Measurements from ENCODE around the gene MICALL2.

Gene MICALL2

DNA sequence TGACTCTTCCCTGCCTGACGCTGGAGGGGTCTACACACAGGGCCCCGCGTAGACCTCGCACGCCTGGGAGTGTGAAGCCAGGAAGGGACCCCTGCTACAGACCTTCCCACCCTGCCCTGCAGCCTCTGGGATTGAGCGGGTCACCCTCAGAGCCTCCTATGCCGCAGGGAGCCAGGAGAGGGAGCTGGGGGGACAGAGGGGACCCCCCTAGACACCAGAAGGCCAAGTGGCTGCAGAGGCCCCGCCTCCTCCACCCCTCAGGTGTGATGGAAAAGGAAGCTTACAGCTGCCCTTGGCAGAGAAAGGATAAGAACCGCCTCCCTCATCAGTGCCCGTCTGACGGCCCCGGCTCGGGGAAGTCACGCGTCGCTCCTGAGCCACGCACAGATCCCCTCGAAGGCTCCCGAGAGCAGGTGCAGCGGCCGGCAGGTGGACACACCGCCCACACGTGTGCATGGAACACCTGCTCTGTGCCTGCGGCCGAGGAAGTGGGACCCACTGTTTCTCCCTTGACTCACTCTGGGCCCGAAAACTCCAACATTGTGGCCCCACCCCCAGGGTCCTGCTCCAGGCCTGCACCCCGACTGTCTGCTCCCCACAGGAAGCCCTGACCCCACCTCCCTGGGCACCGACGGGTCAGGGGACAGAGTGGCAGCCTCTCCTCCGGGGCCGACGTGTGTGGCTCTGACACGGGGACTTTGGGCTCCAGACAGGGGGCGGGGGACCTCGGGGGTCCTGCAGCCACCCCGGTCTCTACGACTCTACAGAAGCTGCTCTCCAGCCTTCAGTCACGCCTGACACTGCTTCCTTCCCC lies 73.3 kb downstream of the MICALL2 start:
- Histone ChIP-seq H3K4me1 (ENCODE audit: control insufficient read depth in 1 of 2, insufficient read depth in 1 of 2, low read depth in 1 of 2, low read length in 1 of 2) (no peaks in the 10 kb centered on the region), H3K27me3 (peaks cover 62% of the 10 kb centered on the region), H3K27ac (no peak overlapping the region), H3K36me3 (no peaks in the 10 kb centered on the region), H3K9me3 (no peaks in the 10 kb centered on the region), H3K4me3 (ENCODE audit: low read depth in 1 of 2, low read length in 1 of 2) (no peak overlapping the region)
- no peak for TF ChIP-seq CTCF (IDR thresholded peaks at IDR 0.05)

DNA sequence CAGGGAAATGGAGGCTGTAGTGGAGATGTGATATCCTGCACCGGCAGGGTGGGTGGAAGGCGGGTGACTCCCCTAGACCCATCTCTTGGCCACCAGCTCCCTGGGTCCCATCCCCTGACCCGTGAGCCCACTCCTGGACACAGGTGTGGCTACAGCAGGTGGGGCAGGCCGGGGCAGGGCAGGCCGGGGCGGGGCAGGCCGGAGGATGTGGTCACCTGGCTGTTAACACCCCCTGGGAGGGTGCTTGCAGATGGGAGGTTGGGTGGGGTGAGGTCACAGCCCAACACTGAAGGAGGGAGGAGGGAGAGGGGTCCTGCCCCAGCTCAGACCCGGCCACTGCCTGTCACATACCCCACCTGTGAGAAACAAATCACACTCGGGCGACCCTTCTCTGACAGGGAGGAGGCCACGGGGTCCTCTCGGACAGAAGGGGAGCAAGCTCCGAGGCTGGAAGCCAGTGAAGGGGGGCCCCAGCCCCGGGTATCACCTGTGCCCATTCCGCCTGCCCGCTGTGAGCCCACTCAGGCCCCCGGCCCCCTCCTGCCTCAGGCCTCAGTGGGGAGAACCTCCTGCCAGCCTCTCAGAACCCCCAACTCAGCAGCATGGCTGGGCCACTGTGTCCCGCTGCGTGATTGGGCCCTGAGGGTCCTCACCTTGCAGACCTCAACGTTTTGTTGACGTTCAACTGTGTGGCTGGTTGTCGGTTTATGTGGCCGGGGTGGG lies 74.0 kb downstream of the MICALL2 start:
- Histone ChIP-seq H3K4me1 (ENCODE audit: control insufficient read depth in 1 of 2, insufficient read depth in 1 of 2, low read depth in 1 of 2, low read length in 1 of 2) (no peaks in the 10 kb centered on the region), H3K27ac (no peak overlapping the region), H3K36me3 (no peaks in the 10 kb centered on the region), H3K4me3 (ENCODE audit: low read depth in 1 of 2, low read length in 1 of 2) (no peak overlapping the region), H3K9me3 (no peaks in the 10 kb centered on the region), H3K27me3 (peaks cover 70% of the 10 kb centered on the region)
- no peak for TF ChIP-seq CTCF (IDR thresholded peaks at IDR 0.05)
